Osteocyte (in vitro differentiated cells): Measurements from ENCODE around the gene FBXL7. TPM values are rescaled to one million over a fixed set of nuclear protein-coding genes. Genes with fewer than 3 reads are reported as not detected.
A peak's percentile ranks its signal among the peaks of the same experiment; 100 is the strongest.

Experiments
- DNase-seq: peaks from one replicate; pipeline ENCODE4 v3.0.0; 2021; ENCODE audit warnings: mixed read lengths; ENCODE audit not compliant: unreplicated experiment; ENCODE audit errors: extremely low spot score
- H3K27ac Mint-ChIP-seq: one replicate; pipeline ENCODE4 v1.8.0; 2021; ENCODE audit warnings: mild to moderate bottlenecking, mixed read lengths; ENCODE audit not compliant: unreplicated experiment
- H3K27me3 Mint-ChIP-seq: one replicate; pipeline ENCODE4 v1.8.0; 2021; ENCODE audit warnings: mixed read lengths; ENCODE audit not compliant: unreplicated experiment
- H3K36me3 Mint-ChIP-seq: one replicate; pipeline ENCODE4 v1.8.0; 2021; ENCODE audit warnings: mixed read lengths; ENCODE audit not compliant: unreplicated experiment
- H3K4me1 Mint-ChIP-seq: one replicate; pipeline ENCODE4 v1.8.0; 2021; ENCODE audit warnings: mixed read lengths; ENCODE audit not compliant: unreplicated experiment
- H3K4me3 Mint-ChIP-seq: one replicate; pipeline ENCODE4 v1.8.0; 2021; ENCODE audit warnings: mild to moderate bottlenecking, moderate library complexity, mixed read lengths; ENCODE audit not compliant: unreplicated experiment
- H3K9me3 Mint-ChIP-seq: one replicate; pipeline ENCODE4 v1.8.0; 2021; ENCODE audit warnings: mixed read lengths; ENCODE audit not compliant: unreplicated experiment
- CTCF ChIP-seq: fragments of 200-600 bp; sonication (generic); IDR thresholded peaks from 2 replicates; pipeline ENCODE4 v1.5.0; 2021; ENCODE audit warnings: antibody characterized with exemption, mild to moderate bottlenecking, moderate library complexity
- total RNA-seq: library from RNA; stranded (reverse); gene quantifications from 2 replicates; pipeline ENCODE4 v1.2.1, GENCODE V29; 2021

The FBXL7 gene
- total RNA-seq, 1 donor from 2014 or later = 28.4 TPM

DNA sequence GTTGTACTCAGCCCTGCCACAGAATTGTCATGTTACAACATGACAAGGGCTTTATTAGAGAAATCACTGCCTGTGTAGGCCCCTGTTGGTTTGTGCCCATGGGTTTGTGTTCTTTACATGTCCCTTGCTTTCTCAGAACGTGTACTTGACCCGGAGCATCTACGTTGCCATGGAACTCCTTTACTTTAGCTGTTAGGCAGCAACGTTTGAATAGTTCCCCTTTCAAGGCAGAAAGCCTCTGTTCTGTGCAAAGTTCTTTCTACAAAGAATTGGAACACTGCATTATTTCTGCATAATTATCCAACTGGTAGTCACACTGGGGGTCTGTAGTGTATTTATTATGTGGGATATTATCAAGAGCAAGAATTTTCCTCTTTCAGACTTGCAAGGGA, 51.1 kb downstream of the FBXL7 start:
- Mint-ChIP-seq H3K4me3 (no peak overlapping the region), H3K36me3 (peaks cover 12% of the 10 kb centered on the region)
- no peak for TF ChIP-seq CTCF

DNA sequence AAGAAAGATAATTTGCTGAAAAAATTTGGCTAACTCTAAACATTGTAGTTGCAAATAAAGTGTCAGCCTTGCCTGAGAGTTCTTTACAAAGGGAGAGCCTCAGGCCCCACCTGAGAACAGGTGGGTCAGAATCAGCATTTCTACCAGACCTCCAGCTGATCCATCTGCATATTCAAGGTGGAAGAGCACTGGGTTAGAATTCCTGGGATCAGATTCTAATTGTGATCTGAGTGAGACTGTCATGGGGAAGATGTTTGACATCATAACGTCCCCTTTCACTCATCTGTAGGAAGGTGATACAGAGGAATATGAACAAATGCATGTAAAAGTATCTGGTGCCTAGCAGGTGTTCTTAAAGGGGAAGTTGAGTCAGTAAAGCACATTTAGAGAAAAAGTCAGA, 54.6 kb downstream of the FBXL7 start:
- Mint-ChIP-seq H3K27me3 (no peaks in the 10 kb centered on the region), H3K36me3 (peaks cover 8% of the 10 kb centered on the region), H3K9me3 (no peaks in the 10 kb centered on the region), H3K27ac (no peak overlapping the region), H3K4me3 (no peak overlapping the region), H3K4me1 (peaks cover 14% of the 10 kb centered on the region)
- TF ChIP-seq CTCF = no peak
- DNase-seq = no peak

More for the DNA sequence above, 51.1 kb downstream of the FBXL7 start:
- peak overlapping the region; percentile 45 for H3K27ac Mint-ChIP-seq
- no peaks in the 10 kb centered on the region for H3K27me3 Mint-ChIP-seq
- H3K4me1 Mint-ChIP-seq = peaks cover 12% of the 10 kb centered on the region
- no peaks in the 10 kb centered on the region for H3K9me3 Mint-ChIP-seq
- DNase-seq = no peak

GRCh38 chr5:15555176-15555575, 55.2 kb downstream of the FBXL7 start:
- Mint-ChIP-seq H3K27me3 (no peaks in the 10 kb centered on the region), H3K4me1 (peaks cover 12% of the 10 kb centered on the region), H3K36me3 (peaks cover 8% of the 10 kb centered on the region), H3K4me3 (no peak overlapping the region), H3K27ac (no peak overlapping the region), H3K9me3 (no peaks in the 10 kb centered on the region)
- no peak for TF ChIP-seq CTCF
- DNase-seq = no peak

- H3K27ac Mint-ChIP-seq = no peak overlapping the region
- H3K27me3 Mint-ChIP-seq = no peaks in the 10 kb centered on the region
- peaks cover 15% of the 10 kb centered on the region for H3K36me3 Mint-ChIP-seq
- TF ChIP-seq CTCF = no peak
- DNase-seq = no peak
- H3K4me1 Mint-ChIP-seq = peaks cover 2% of the 10 kb centered on the region
- H3K4me3 Mint-ChIP-seq = no peak overlapping the region
- H3K9me3 Mint-ChIP-seq = peaks cover 3% of the 10 kb centered on the region
These were observed 58.3 kb downstream of the FBXL7 start for GRCh38 chr5:15558240-15558639.

GRCh38 chr5:15558681-15559080, 58.7 kb downstream of the FBXL7 start:
- Mint-ChIP-seq H3K4me1 (peaks cover 2% of the 10 kb centered on the region), H3K36me3 (peaks cover 15% of the 10 kb centered on the region), H3K4me3 (no peak overlapping the region), H3K9me3 (peaks cover 3% of the 10 kb centered on the region), H3K27me3 (no peaks in the 10 kb centered on the region), H3K27ac (no peak overlapping the region)
- no peak for TF ChIP-seq CTCF
- no peak for DNase-seq
